ENCODE results near the gene SLC20A1.

Gene SLC20A1

GRCh38 chr2:112709703-112710102 is 64.0 kb downstream of the SLC20A1 start:
- no peak for DNase-seq (ENCODE audit: low spot score)

GRCh38 chr2:112710956-112711750 is 65.4 kb downstream of the SLC20A1 start:
- DNase-seq (ENCODE audit: low spot score): no peak

- DNase-seq (ENCODE audit: low spot score): no peak
Measured at GRCh38 chr2:112712465-112712864, 66.7 kb downstream of the SLC20A1 start.

GRCh38 chr2:112712903-112713584 is 67.3 kb downstream of the SLC20A1 start:
- no peak for DNase-seq (ENCODE audit: low spot score)
